SH-SY5Y (cell line): ENCODE results near the gene STK24.

ENCODE experiments used
- GATA2 ChIP-seq: IDR thresholded peaks from 2 replicates; pipeline ENCODE4 v1.6.1; 2011; ENCODE audit warnings: mild to moderate bottlenecking, low read depth, low read length
- GATA3 ChIP-seq: IDR thresholded peaks from 2 replicates; pipeline ENCODE4 v1.6.1; 2011; ENCODE audit warnings: low read depth, mild to moderate bottlenecking, low read length, moderate library complexity

DNA sequence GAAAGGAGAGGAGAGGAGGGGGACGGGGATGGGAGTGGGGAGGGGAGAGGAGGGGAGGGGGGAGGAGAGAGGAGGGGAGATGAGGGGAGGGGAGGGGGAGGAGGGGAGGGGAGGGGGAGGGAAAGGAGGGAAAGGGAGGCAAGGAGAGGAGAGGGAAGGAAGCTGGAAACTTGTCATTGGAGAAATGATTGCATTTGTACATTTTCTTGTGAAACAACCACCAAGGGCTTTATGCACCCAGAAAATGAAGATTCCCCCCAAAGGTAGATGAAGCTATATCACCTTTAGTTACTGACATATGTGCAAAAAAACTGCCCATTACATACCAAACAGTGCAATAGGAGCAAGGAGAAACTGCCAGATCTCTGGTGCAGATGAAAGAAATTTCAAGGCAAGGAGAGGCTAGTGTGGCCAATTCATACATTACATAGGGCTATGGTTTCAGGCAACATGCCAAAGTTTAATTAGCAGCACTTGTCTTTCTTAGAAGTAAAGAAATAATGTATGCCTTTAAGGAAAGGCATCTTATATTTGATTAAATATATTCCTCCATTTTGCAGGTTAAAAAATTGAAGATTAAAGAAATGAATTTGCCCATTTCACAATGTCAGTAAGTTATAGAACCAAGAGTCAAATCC lies 49.5 kb upstream of the STK24 start:
- TF ChIP-seq GATA2 (no peak), GATA3 (no peak)
